Loucy (cell line): Measurements from ENCODE around the gene PPP1R27.

ENCODE experiments used
- EZH2phosphoT487 ChIP-seq: fragments of 200-600 bp; IDR thresholded peaks from 2 replicates; pipeline ENCODE4 v1.6.1; 2018; ENCODE audit warnings: antibody characterized with exemption, mild to moderate bottlenecking, moderate library complexity, borderline replicate concordance
- TF ChIP-seq, protein P1 (sequence below): fragments of 200-600 bp; sonication (generic); conservative IDR thresholded peaks from 2 replicates; pipeline ENCODE4 v1.5.1; 2014; ENCODE audit warnings: mild to moderate bottlenecking, antibody characterized with exemption, low read length

DNA sequence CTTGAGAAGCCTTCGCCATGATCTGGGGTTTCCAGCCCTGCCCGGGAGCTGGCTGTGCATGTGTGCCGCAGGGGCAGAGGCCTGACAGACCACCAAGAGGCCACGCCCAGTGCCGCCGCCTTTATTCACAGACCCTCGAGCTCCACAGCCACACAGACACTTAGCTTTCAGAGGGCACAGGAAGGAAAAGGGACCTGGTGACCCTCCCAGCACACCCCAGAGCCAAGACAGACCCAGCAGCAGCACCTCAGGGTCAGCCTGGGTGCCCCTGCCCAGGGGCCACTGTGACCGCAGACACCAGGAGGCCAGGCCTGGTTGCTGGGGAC, 12.6 kb downstream of the PPP1R27 start:
- TF ChIP-seq, protein P1, sequence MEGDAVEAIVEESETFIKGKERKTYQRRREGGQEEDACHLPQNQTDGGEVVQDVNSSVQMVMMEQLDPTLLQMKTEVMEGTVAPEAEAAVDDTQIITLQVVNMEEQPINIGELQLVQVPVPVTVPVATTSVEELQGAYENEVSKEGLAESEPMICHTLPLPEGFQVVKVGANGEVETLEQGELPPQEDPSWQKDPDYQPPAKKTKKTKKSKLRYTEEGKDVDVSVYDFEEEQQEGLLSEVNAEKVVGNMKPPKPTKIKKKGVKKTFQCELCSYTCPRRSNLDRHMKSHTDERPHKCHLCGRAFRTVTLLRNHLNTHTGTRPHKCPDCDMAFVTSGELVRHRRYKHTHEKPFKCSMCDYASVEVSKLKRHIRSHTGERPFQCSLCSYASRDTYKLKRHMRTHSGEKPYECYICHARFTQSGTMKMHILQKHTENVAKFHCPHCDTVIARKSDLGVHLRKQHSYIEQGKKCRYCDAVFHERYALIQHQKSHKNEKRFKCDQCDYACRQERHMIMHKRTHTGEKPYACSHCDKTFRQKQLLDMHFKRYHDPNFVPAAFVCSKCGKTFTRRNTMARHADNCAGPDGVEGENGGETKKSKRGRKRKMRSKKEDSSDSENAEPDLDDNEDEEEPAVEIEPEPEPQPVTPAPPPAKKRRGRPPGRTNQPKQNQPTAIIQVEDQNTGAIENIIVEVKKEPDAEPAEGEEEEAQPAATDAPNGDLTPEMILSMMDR, result no peak
- no peak for TF ChIP-seq EZH2phosphoT487
